Neural cell (in vitro differentiated cells): Measurements from ENCODE around the gene CRP.

ENCODE experiments used
- CTCF ChIP-seq: fragments of 450-650 bp; IDR thresholded peaks from 2 replicates; pipeline ENCODE4 v1.5.1; 2014; ENCODE audit warnings: antibody characterized with exemption, mild to moderate bottlenecking, moderate library complexity; ENCODE audit not compliant: poor library complexity, severe bottlenecking
- EP300 ChIP-seq: fragments of 450-650 bp; conservative IDR thresholded peaks from 2 replicates; pipeline ENCODE4 v1.6.1; 2014; ENCODE audit warnings: antibody characterized with exemption, mild to moderate bottlenecking, moderate library complexity; ENCODE audit not compliant: poor library complexity, severe bottlenecking
- EZH2 ChIP-seq: fragments of 200-600, 300-800 bp; shearing (Covaris generic), sonication (generic); IDR thresholded peaks from 2 replicates; pipeline ENCODE4 v1.6.1; 2014; ENCODE audit warnings: antibody characterized with exemption, low read length, borderline replicate concordance, mild to moderate bottlenecking; ENCODE audit not compliant: insufficient read depth, poor library complexity, severe bottlenecking
- MXI1 ChIP-seq: fragments of 450-650 bp; conservative IDR thresholded peaks from 2 replicates; pipeline ENCODE4 v1.6.1; 2014; ENCODE audit warnings: antibody characterized with exemption, mild to moderate bottlenecking; ENCODE audit not compliant: poor library complexity, severe bottlenecking
- POLR2AphosphoS5 ChIP-seq: IDR thresholded peaks from 2 replicates; pipeline ENCODE4 v1.6.1; 2012
- RAD21 ChIP-seq: fragments of 450-650 bp; conservative IDR thresholded peaks from 2 replicates; pipeline ENCODE4 v1.6.1; 2014; ENCODE audit warnings: antibody characterized with exemption, mild to moderate bottlenecking, moderate library complexity
- REST ChIP-seq: IDR thresholded peaks from 2 replicates; pipeline ENCODE4 v1.6.1; 2012; ENCODE audit warnings: borderline replicate concordance
- SMC3 ChIP-seq: fragments of 450-650 bp; conservative IDR thresholded peaks from 2 replicates; pipeline ENCODE4 v1.6.1; 2014; ENCODE audit warnings: antibody characterized with exemption, mild to moderate bottlenecking, moderate library complexity; ENCODE audit not compliant: poor library complexity
- TAF1 ChIP-seq: IDR thresholded peaks from 2 replicates; pipeline ENCODE4 v1.6.1; 2012; ENCODE audit warnings: low read depth

- no peak for TF ChIP-seq CTCF
- no peak for TF ChIP-seq POLR2AphosphoS5
- TF ChIP-seq SMC3 = no peak
- TF ChIP-seq EZH2 = no peak
- TF ChIP-seq EP300 = no peak
- no peak for TF ChIP-seq REST
- TF ChIP-seq RAD21 = no peak
- TF ChIP-seq TAF1 = no peak
- TF ChIP-seq MXI1 = no peak
Measured at GRCh38 chr1:159714529-159714928, at the start of gene CRP.
